Upper lobe of left lung (tissue), 6 donors: ENCODE results near the gene SLC6A17. TPM values are rescaled to one million over a fixed set of nuclear protein-coding genes. Genes with fewer than 3 reads are reported as not detected.

ENCODE experiments used
- ATAC-seq, 2 donors: fragments of 200-7000 bp; cut with Tn5 transposase; one replicate each; pipeline ENCODE4 v1.9.1; 2022; ENCODE audit warnings: mild to moderate bottlenecking in 2 of 2, moderate library complexity in 2 of 2; ENCODE audit not compliant: low FRiP score in 2 of 2
- DNase-seq, 2 donors: peaks; one replicate each; pipeline ENCODE4 v3.0.0-alpha.2; 2019 to 2020
- H3K27ac ChIP-seq, 4 donors: fragments of 200-600 bp; sonication (generic); one replicate each; pipeline ENCODE4 v1.5.1; 2016 to 2019
- H3K27me3 ChIP-seq, 4 donors: fragments of 200-600 bp; sonication (generic); one replicate each; pipeline ENCODE4 v1.5.1; 2017 to 2019
- H3K36me3 ChIP-seq, 4 donors: fragments of 200-600 bp; sonication (generic); one replicate each; pipeline ENCODE4 v1.5.1; 2016 to 2019
- H3K4me1 ChIP-seq, 4 donors: fragments of 200-600 bp; sonication (generic); one replicate each; pipeline ENCODE4 v1.5.1; 2018 to 2019
- H3K4me3 ChIP-seq, 4 donors: fragments of 200-600 bp; sonication (generic); one replicate each; pipeline ENCODE4 v1.5.1; 2017 to 2019; ENCODE audit warnings: mild to moderate bottlenecking in 2 of 4, moderate library complexity in 1 of 4
- H3K9me3 ChIP-seq, 4 donors: fragments of 200-600 bp; sonication (generic); one replicate each; pipeline ENCODE4 v1.5.1; 2018 to 2019
- CTCF ChIP-seq, 6 experiments: fragments of 450-650 bp in 4 of 6; fragments of 200-600 bp in 2 of 6; sonication (generic) in 2 of 6; IDR thresholded peaks; one replicate each; pipeline ENCODE4 v1.5.1; 2016 to 2019; ENCODE audit warnings: antibody characterized with exemption in 6 of 6
- EP300 ChIP-seq, 4 donors: sonication (generic); formaldehyde crosslinking; IDR thresholded peaks; one replicate each; pipeline ENCODE4 v1.5.1; 2017; ENCODE audit warnings: antibody characterized with exemption in 4 of 4, control low read depth in 2 of 4
- POLR2A ChIP-seq, 4 donors: fragments of 450-650 bp; IDR thresholded peaks; one replicate each; pipeline ENCODE4 v1.5.1; 2016 to 2017; ENCODE audit warnings: antibody characterized with exemption in 4 of 4, mild to moderate bottlenecking in 2 of 4
- POLR2AphosphoS5 ChIP-seq, 2 donors: sonication (generic); formaldehyde crosslinking; IDR thresholded peaks; one replicate each; pipeline ENCODE4 v1.5.1; 2017; ENCODE audit warnings: antibody characterized with exemption in 2 of 2
- WGBS, 2 donors: methylation state at CpG; one replicate each; pipeline ENCODE4 v1.1.5; 2017 to 2018; 5-methylcytosine and 5-hydroxymethylcytosine counted together
- total RNA-seq, 6 donors: library from RNA; depleted of rRNA in 4 of 6; stranded (reverse); fragments of >200 nt in 4 of 6; gene quantifications; one replicate each; pipeline versions ENCODE4 v1.1.0 to v1.2.1, GENCODE V29; 2016 to 2021
- donor health status: DM: no; HTN: no; CAD: no; lungs with moderate emphysema.
- donor health status: DM: no; HTN: yes; CAD: no; lungs with severe emphysema.

SLC6A17 gene
- total RNA-seq, 6 donors from 2014 or later, result 0.07 TPM; not detected in 5

- ATAC-seq (no peak), DNase-seq (no peak)
- TF ChIP-seq POLR2AphosphoS5 (IDR thresholded peaks at IDR 0.05) (no peak), EP300 (IDR thresholded peaks at IDR 0.05) (no peak), CTCF (IDR thresholded peaks at IDR 0.05) (no peak), POLR2A (IDR thresholded peaks at IDR 0.05) (no peak)
- no peaks in the 10 kb centered on the region for H3K9me3 ChIP-seq
- H3K36me3 ChIP-seq, result no peaks in the 10 kb centered on the region
- H3K4me1 ChIP-seq, result peaks cover 13 to 21% (median 15%) of the 10 kb centered on the region in 4 donors
- no peak overlapping the region for H3K4me3 ChIP-seq
- no peak overlapping the region for H3K27ac ChIP-seq
- H3K27me3 ChIP-seq, result no peaks in the 10 kb centered on the region
- 83 to 85% methylated on average over 4 of the region's 4 CpGs for WGBS, 2 donors
Measured at GRCh38 chr1:110205156-110205555, 54.9 kb downstream of the SLC6A17 start.

- ATAC-seq (no peak), DNase-seq (no peak)
- Histone ChIP-seq H3K27ac (no peak overlapping the region), H3K4me3 (no peak overlapping the region), H3K9me3 (no peaks in the 10 kb centered on the region), H3K36me3 (no peaks in the 10 kb centered on the region), H3K4me1 (peaks cover 13 to 24% (median 16%) of the 10 kb centered on the region in 4 donors), H3K27me3 (no peaks in the 10 kb centered on the region)
- 81 to 86% methylated on average over 6 of the region's 6 CpGs for WGBS, 2 donors
- TF ChIP-seq CTCF (IDR thresholded peaks at IDR 0.05) (no peak), POLR2AphosphoS5 (IDR thresholded peaks at IDR 0.05) (no peak), EP300 (IDR thresholded peaks at IDR 0.05) (no peak), POLR2A (IDR thresholded peaks at IDR 0.05) (no peak)
Measured at GRCh38 chr1:110205591-110206155, 55.4 kb downstream of the SLC6A17 start.

GRCh38 chr1:110206261-110206920, 56.1 kb downstream of the SLC6A17 start:
- H3K27ac ChIP-seq, result no peak overlapping the region
- ATAC-seq (no peak), DNase-seq (no peak)
- peaks cover 0 to 4% (median 0%) of the 10 kb centered on the region in 4 donors for H3K27me3 ChIP-seq
- H3K4me1 ChIP-seq, result peaks cover 18 to 32% (median 23%) of the 10 kb centered on the region in 4 donors
- 87 to 91% methylated on average over 7 to 11 of the region's 11 CpGs for WGBS, 2 donors
- no peak overlapping the region for H3K4me3 ChIP-seq
- no peaks in the 10 kb centered on the region for H3K36me3 ChIP-seq
- no peaks in the 10 kb centered on the region for H3K9me3 ChIP-seq
- no peak for TF ChIP-seq CTCF (IDR thresholded peaks at IDR 0.05)
- no peak for TF ChIP-seq EP300 (IDR thresholded peaks at IDR 0.05)
- TF ChIP-seq POLR2A (IDR thresholded peaks at IDR 0.05), result no peak
- TF ChIP-seq POLR2AphosphoS5 (IDR thresholded peaks at IDR 0.05), result no peak

- peak; percentile 49 to 59 for ATAC-seq
- WGBS, 2 donors, result 29 to 50% methylated on average over 3 to 5 of the region's 5 CpGs
Measured at GRCh38 chr1:110207831-110208230, 57.5 kb downstream of the SLC6A17 start.

More at GRCh38 chr1:110207831-110208230, 57.5 kb downstream of the SLC6A17 start:
- no peaks in the 10 kb centered on the region for H3K36me3 ChIP-seq
- H3K27me3 ChIP-seq, result peaks cover 0 to 10% (median 3%) of the 10 kb centered on the region in 4 donors
- TF ChIP-seq EP300 (IDR thresholded peaks at IDR 0.05), result no peak
- TF ChIP-seq POLR2A (IDR thresholded peaks at IDR 0.05), result no peak
- TF ChIP-seq CTCF (IDR thresholded peaks at IDR 0.05), result peak; percentile 74 to 86 (median 80)
- peaks cover 30 to 44% (median 34%) of the 10 kb centered on the region in 4 donors for H3K4me1 ChIP-seq
- no peaks in the 10 kb centered on the region for H3K9me3 ChIP-seq
- no peak overlapping the region for H3K27ac ChIP-seq
- DNase-seq, result peak in 1 of 2 donors; percentile 61
- no peak overlapping the region for H3K4me3 ChIP-seq
